22Rv1 (cell line): Measurements from ENCODE around the gene ISG20L2.
A peak's percentile ranks its signal among the peaks of the same experiment; 100 is the strongest.

ENCODE experiments used
- H3K27ac ChIP-seq: fragments of 450-650 bp; 2 replicates; pipeline ENCODE4 v1.5.1; 2017
- CTCF ChIP-seq: fragments of 450-650 bp; IDR thresholded peaks from 2 replicates; pipeline ENCODE4 v1.5.1; 2017; ENCODE audit warnings: mild to moderate bottlenecking
- ZFX ChIP-seq: fragments of 450-650 bp; IDR thresholded peaks from 2 replicates; pipeline ENCODE4 v1.6.1; 2017; ENCODE audit warnings: antibody characterized with exemption, borderline replicate concordance

The ISG20L2 gene

GRCh38 chr1:156738916-156739315, 10.3 kb upstream of the ISG20L2 start:
- peak overlapping the region; percentile 92; the same call in 1 of the 2 replicates for H3K27ac ChIP-seq
- TF ChIP-seq ZFX (no peak), CTCF (no peak)

- peak overlapping the region; percentile 7; the same call in 1 of the 2 replicates for H3K27ac ChIP-seq
- TF ChIP-seq CTCF, result no peak
- TF ChIP-seq ZFX, result no peak
Observed at GRCh38 chr1:156738407-156738806, 9.8 kb upstream of the ISG20L2 start.

- TF ChIP-seq CTCF (no peak), ZFX (no peak)
- H3K27ac ChIP-seq, result peak overlapping the region; percentile 22
Observed at GRCh38 chr1:156733989-156734584, 5.5 kb upstream of the ISG20L2 start.

GRCh38 chr1:156727926-156728598, 504 bp downstream of the ISG20L2 start, which contains the start of gene METTL25B:
Gene METTL25B, plus strand, starts transcription at chr1:156728469. Its CDS starts 636 bp downstream, at chr1:156729105.
- TF ChIP-seq ZFX (no peak), CTCF (no peak)
- peak within 1 kb of the TSS; percentile 92 for H3K27ac ChIP-seq

GRCh38 chr1:156727492-156727891, 1.1 kb downstream of the ISG20L2 start:
- H3K27ac ChIP-seq, result peak overlapping the region; percentile 92
- TF ChIP-seq ZFX (no peak), CTCF (no peak)

- peak overlapping the region; percentile 92 for H3K27ac ChIP-seq
- peak; percentile 53 for TF ChIP-seq CTCF
- no peak for TF ChIP-seq ZFX
Observed at GRCh38 chr1:156726549-156727226, 1.9 kb downstream of the ISG20L2 start.
